ENCODE results near the gene TMTC1.

GRCh38 chr12:29551812-29552211, 231.9 kb downstream of the TMTC1 start:
- TF ChIP-seq CTCF (optimal IDR thresholded peaks at IDR 0.05 in 1 of 3, IDR thresholded peaks at IDR 0.05 in 1 of 3, conservative IDR thresholded peaks at IDR 0.05 in 1 of 3; ENCODE audit: extremely low read depth in 1 of 3, insufficient read depth in 2 of 3, low read length in 3 of 3) (no peak), EZH2 (IDR thresholded peaks at IDR 0.05; ENCODE audit: low read length) (no peak)
